Activated T-helper 2 cell treated with anti-CD3 and anti-CD28 coated beads, Interferon-gamma antibody, Interleukin-2, Interleukin-4, amounts not matched to agents 10 μg/mL and 5 μg/mL and 100 μg/mL, durations not matched to agents 14 hours and 24 hours and 36 hours (primary cell): Measurements from ENCODE around the gene RANBP9. TPM values are rescaled to one million over a fixed set of nuclear protein-coding genes. Genes with fewer than 3 reads are reported as not detected.

Source experiments
- DNase-seq: peaks from one replicate; pipeline ENCODE4 v3.0.0; 2021; ENCODE audit warnings: low spot score
- H3K27ac Mint-ChIP-seq: one replicate; pipeline ENCODE4 v1.8.0; 2021; ENCODE audit warnings: mixed read lengths
- H3K27me3 Mint-ChIP-seq: one replicate; pipeline ENCODE4 v1.8.0; 2021; ENCODE audit warnings: low read depth, mixed read lengths
- H3K36me3 Mint-ChIP-seq: one replicate; pipeline ENCODE4 v1.8.0; 2021; ENCODE audit warnings: low read depth, mixed read lengths
- H3K4me1 Mint-ChIP-seq: one replicate; pipeline ENCODE4 v1.8.0; 2021; ENCODE audit warnings: low read depth, mixed read lengths
- H3K4me3 Mint-ChIP-seq: one replicate; pipeline ENCODE4 v1.8.0; 2021; ENCODE audit warnings: low read depth, mild to moderate bottlenecking, moderate library complexity, mixed read lengths
- H3K9me3 Mint-ChIP-seq: one replicate; pipeline ENCODE4 v1.8.0; 2021; ENCODE audit warnings: mixed read lengths
- intact Hi-C: fragments of 100-400 bp; cut with micrococcal nuclease; formaldehyde crosslinking; loops from one replicate; pipeline ENCODE4 v1.15.1; 2023
- total RNA-seq: library from RNA; stranded (reverse); gene quantifications from 2 replicates; pipeline ENCODE4 v1.2.3, GENCODE V29; 2022

RANBP9 gene
- 50.7 and 55.7 TPM in 2 replicates for total RNA-seq

GRCh38 chr6:13711733-13712598 lies at the start of gene RANBP9:
TSS of gene RANBP9 (minus strand) at chr6:13711835. CDS start at chr6:13711505, 330 bp downstream.
- Mint-ChIP-seq H3K27me3 (no peaks in the 10 kb centered on the region), H3K9me3 (peaks cover 9% of the 10 kb centered on the region), H3K4me3 (peak within 1 kb of the TSS; percentile 93), H3K4me1 (peaks cover 57% of the 10 kb centered on the region), H3K36me3 (peaks cover 29% of the 10 kb centered on the region), H3K27ac (peak within 1 kb of the TSS; percentile 93)
- DNase-seq: peak; percentile 85
- intact Hi-C loops: loop anchor here (1.0 to 10.0 kb wide), 7 partner anchors 77 to 400 kb away; partner anchors contain the start of genes MCUR1, NOL7 and SIRT5

GRCh38 chr6:13760307-13761304 lies 49.0 kb upstream of the RANBP9 start:
- H3K27ac Mint-ChIP-seq: no peak overlapping the region
- DNase-seq: no peak
- H3K4me3 Mint-ChIP-seq: no peak overlapping the region
- no peaks in the 10 kb centered on the region for H3K27me3 Mint-ChIP-seq
- no peaks in the 10 kb centered on the region for H3K9me3 Mint-ChIP-seq
- intact Hi-C loops: no loop called here
- H3K36me3 Mint-ChIP-seq: peaks cover 5% of the 10 kb centered on the region
- H3K4me1 Mint-ChIP-seq: peaks cover 29% of the 10 kb centered on the region

GRCh38 chr6:13759025-13759424 lies 47.4 kb upstream of the RANBP9 start:
- intact Hi-C loops: no loop called here
- H3K36me3 Mint-ChIP-seq: peaks cover 5% of the 10 kb centered on the region
- H3K4me3 Mint-ChIP-seq: no peak overlapping the region
- peaks cover 28% of the 10 kb centered on the region for H3K4me1 Mint-ChIP-seq
- no peak for DNase-seq
- no peaks in the 10 kb centered on the region for H3K27me3 Mint-ChIP-seq
- H3K27ac Mint-ChIP-seq: no peak overlapping the region
- no peaks in the 10 kb centered on the region for H3K9me3 Mint-ChIP-seq

- DNase-seq: no peak
- intact Hi-C loops: no loop called here
These were observed 43.0 kb upstream of the RANBP9 start for GRCh38 chr6:13754644-13755043.

DNA sequence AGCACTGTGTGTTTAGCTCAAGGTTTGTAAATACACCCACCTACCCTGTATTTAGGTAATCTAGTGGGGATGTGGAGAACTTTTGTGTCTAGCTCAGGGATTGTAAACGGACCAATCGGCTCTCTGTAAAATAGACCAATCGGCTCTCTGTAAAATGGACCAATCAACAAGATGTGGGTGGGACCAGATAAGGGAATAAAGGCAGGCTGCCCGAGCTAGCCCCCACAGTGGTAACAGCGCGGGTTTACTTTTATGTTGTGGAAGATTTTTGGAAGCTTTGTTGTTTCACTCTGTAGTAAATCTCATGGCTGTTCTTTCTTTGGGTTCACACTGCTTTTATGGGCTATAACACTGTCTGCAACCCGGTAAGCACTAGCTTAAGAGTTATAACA lies 32.1 kb upstream of the RANBP9 start:
- Mint-ChIP-seq H3K36me3 (no peaks in the 10 kb centered on the region), H3K4me1 (no peaks in the 10 kb centered on the region), H3K27ac (no peak overlapping the region), H3K9me3 (no peaks in the 10 kb centered on the region), H3K27me3 (no peaks in the 10 kb centered on the region), H3K4me3 (no peak overlapping the region)
- intact Hi-C loops: no loop called here
- DNase-seq: no peak

More at GRCh38 chr6:13754644-13755043, 43.0 kb upstream of the RANBP9 start:
- no peak overlapping the region for H3K4me3 Mint-ChIP-seq
- H3K4me1 Mint-ChIP-seq: peaks cover 2% of the 10 kb centered on the region
- no peaks in the 10 kb centered on the region for H3K27me3 Mint-ChIP-seq
- no peaks in the 10 kb centered on the region for H3K9me3 Mint-ChIP-seq
- no peak overlapping the region for H3K27ac Mint-ChIP-seq
- H3K36me3 Mint-ChIP-seq: no peaks in the 10 kb centered on the region

DNA sequence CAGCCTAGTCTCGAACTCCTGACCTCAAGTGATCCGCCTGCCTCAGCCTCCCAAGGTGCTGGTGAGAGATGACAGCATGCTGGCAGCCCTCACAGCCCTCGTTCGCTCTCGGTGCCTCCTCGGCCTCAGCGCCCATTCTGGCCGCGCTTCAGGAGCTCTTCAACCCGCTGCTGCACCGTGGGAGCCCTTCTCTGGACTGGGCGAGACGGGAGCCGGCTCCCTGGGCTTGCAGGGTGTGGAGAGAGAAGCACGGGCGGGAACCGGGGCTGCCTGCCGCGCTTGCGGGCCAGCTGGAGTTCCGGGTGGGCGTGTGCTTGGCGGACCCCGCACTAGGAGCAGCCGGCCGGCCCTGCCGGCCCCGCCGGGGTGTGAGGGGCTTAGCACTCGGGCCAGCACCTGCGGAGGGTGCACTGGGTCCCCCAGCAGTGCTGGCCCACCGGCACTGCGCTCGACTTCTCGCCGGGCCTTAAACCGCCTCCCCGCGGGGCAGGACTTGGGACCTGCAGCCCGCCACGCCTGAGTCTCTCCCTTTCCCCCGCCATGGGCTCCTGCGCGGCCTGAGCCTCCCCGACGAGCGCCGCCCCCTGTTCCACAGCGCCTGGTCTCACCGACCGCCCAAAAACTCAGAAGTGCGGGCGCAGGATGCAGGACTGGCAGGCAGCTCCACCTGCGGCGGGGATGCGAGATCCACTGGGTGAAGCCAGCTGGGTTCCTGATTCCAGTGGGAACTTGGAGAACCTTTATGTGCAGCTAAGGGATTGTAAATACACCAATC lies 31.5 kb upstream of the RANBP9 start:
- intact Hi-C loops: no loop called here
- Mint-ChIP-seq H3K4me1 (no peaks in the 10 kb centered on the region), H3K27ac (no peak overlapping the region), H3K9me3 (no peaks in the 10 kb centered on the region), H3K4me3 (peak overlapping the region; percentile 39), H3K36me3 (no peaks in the 10 kb centered on the region), H3K27me3 (no peaks in the 10 kb centered on the region)
- DNase-seq: no peak

GRCh38 chr6:13741365-13741764 lies 29.7 kb upstream of the RANBP9 start:
- no peaks in the 10 kb centered on the region for H3K9me3 Mint-ChIP-seq
- no peak overlapping the region for H3K4me3 Mint-ChIP-seq
- no peak for DNase-seq
- no peaks in the 10 kb centered on the region for H3K36me3 Mint-ChIP-seq
- intact Hi-C loops: no loop called here
- no peaks in the 10 kb centered on the region for H3K4me1 Mint-ChIP-seq
- H3K27me3 Mint-ChIP-seq: no peaks in the 10 kb centered on the region
- H3K27ac Mint-ChIP-seq: no peak overlapping the region

DNA sequence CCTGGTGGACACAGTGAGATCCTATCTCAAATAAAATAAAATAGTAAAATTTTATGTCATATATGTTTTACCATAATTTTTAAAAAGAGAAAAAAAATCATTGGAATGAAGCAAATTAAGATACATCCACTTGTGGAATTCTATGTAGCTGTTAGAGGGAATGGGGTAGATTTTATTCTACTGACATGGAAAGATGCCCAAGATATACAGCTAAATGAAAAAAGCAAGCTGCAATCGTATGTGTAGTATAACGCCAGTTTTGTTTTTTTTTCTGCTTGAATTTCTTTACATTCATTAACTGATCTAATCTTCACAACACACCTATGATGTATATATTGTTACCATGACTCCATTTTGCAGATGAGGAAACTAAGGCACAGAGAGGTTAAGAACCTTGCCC lies 23.4 kb upstream of the RANBP9 start:
- H3K36me3 Mint-ChIP-seq: no peaks in the 10 kb centered on the region
- no peaks in the 10 kb centered on the region for H3K9me3 Mint-ChIP-seq
- peaks cover 2% of the 10 kb centered on the region for H3K4me1 Mint-ChIP-seq
- no peak overlapping the region for H3K4me3 Mint-ChIP-seq
- no peak overlapping the region for H3K27ac Mint-ChIP-seq
- H3K27me3 Mint-ChIP-seq: peaks cover 15% of the 10 kb centered on the region
- intact Hi-C loops: no loop called here
- no peak for DNase-seq

GRCh38 chr6:13733178-13733887 lies 21.7 kb upstream of the RANBP9 start:
- Mint-ChIP-seq H3K27ac (no peak overlapping the region), H3K9me3 (no peaks in the 10 kb centered on the region), H3K4me3 (no peak overlapping the region), H3K27me3 (peaks cover 15% of the 10 kb centered on the region), H3K36me3 (no peaks in the 10 kb centered on the region), H3K4me1 (peaks cover 3% of the 10 kb centered on the region)
- intact Hi-C loops: no loop called here
- no peak for DNase-seq

GRCh38 chr6:13730704-13731103 lies 19.1 kb upstream of the RANBP9 start:
- Mint-ChIP-seq H3K4me1 (peaks cover 4% of the 10 kb centered on the region), H3K9me3 (no peaks in the 10 kb centered on the region), H3K27me3 (peaks cover 15% of the 10 kb centered on the region), H3K36me3 (no peaks in the 10 kb centered on the region), H3K4me3 (no peak overlapping the region), H3K27ac (no peak overlapping the region)
- intact Hi-C loops: no loop called here
- DNase-seq: no peak

DNA sequence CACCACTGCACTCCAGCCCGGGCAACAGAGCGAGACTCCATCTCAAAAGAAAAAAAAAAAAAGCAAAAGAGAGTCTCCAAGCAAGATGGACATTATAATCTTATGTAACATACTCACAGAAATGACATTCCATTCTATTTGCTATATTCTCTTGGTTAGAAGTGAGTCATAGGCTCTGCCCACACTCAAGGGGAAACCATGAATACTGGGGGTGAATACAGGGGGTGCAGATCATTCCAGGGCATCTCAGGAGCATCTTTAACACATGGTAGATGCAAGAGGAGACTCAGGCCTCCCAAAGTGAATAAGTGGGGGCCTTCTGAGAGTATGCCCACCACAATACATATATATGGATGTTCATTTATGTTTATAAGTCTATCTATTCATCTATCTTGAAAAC lies 18.3 kb upstream of the RANBP9 start:
- peaks cover 12% of the 10 kb centered on the region for H3K4me1 Mint-ChIP-seq
- intact Hi-C loops: no loop called here
- DNase-seq: no peak
- no peaks in the 10 kb centered on the region for H3K36me3 Mint-ChIP-seq
- H3K4me3 Mint-ChIP-seq: no peak overlapping the region
- no peaks in the 10 kb centered on the region for H3K9me3 Mint-ChIP-seq
- no peak overlapping the region for H3K27ac Mint-ChIP-seq
- H3K27me3 Mint-ChIP-seq: peaks cover 13% of the 10 kb centered on the region

DNA sequence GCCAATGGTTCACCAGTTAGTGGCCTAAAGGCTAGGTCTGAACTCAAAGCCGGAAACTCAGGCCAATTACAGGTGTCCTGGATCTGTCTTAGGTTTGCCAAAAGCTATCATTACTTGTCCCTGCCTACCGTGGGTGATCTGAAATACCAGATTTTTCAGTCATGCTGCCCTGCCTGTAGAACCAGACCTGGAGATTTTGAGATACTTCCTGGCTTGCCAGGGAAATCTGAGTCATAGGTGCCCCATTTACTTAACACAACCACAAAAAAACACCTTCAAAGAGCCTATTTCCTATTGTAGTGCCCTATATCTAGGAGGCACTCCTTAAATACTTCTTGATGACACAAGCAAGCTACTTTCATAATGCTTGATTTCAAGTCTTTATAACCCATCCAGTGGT lies 13.9 kb upstream of the RANBP9 start:
- DNase-seq: no peak
- Mint-ChIP-seq H3K9me3 (no peaks in the 10 kb centered on the region), H3K4me1 (peaks cover 22% of the 10 kb centered on the region), H3K4me3 (peak overlapping the region; percentile 10), H3K27me3 (no peaks in the 10 kb centered on the region), H3K36me3 (no peaks in the 10 kb centered on the region), H3K27ac (no peak overlapping the region)
- intact Hi-C loops: loop anchor here (2.0 kb wide), 1 partner anchor 37 kb away; no protein-coding TSS in a partner anchor
